ENCODE measurements around the gene MAP2.

The MAP2 gene

GRCh38 chr2:209638346-209638745, 214.5 kb downstream of the MAP2 start:
- peak; percentile 11 for DNase-seq (ENCODE audit: low spot score)
- no peak for FAIRE-seq

- DNase-seq (ENCODE audit: low spot score) (no peak), FAIRE-seq (no peak)
These were observed 216.5 kb downstream of the MAP2 start for GRCh38 chr2:209640358-209640757.

- DNase-seq (ENCODE audit: low spot score) (peak; percentile 9), FAIRE-seq (no peak)
These were observed 218.4 kb downstream of the MAP2 start for GRCh38 chr2:209642146-209642820.

- DNase-seq (ENCODE audit: low spot score) (no peak), FAIRE-seq (no peak)
These were observed 221.0 kb downstream of the MAP2 start for GRCh38 chr2:209644842-209645241.

GRCh38 chr2:209648714-209649113, 224.9 kb downstream of the MAP2 start:
- FAIRE-seq: no peak
- peak; percentile 47 for DNase-seq (ENCODE audit: low spot score)

GRCh38 chr2:209653134-209653533, 229.3 kb downstream of the MAP2 start:
- FAIRE-seq (no peak), DNase-seq (ENCODE audit: low spot score) (no peak)

- no peak for DNase-seq (ENCODE audit: low spot score)
These were observed 237.5 kb downstream of the MAP2 start for GRCh38 chr2:209661286-209661894.

GRCh38 chr2:209662021-209662420, 238.2 kb downstream of the MAP2 start:
- FAIRE-seq (no peak), DNase-seq (ENCODE audit: low spot score) (no peak)

More at GRCh38 chr2:209661286-209661894, 237.5 kb downstream of the MAP2 start:
- FAIRE-seq: no peak

- DNase-seq (ENCODE audit: low spot score): peak; percentile 34
These were observed 239.3 kb downstream of the MAP2 start for GRCh38 chr2:209663139-209663538.

GRCh38 chr2:209663656-209664055, 239.8 kb downstream of the MAP2 start:
- DNase-seq (ENCODE audit: low spot score): no peak
- no peak for FAIRE-seq

More at GRCh38 chr2:209663139-209663538, 239.3 kb downstream of the MAP2 start:
- FAIRE-seq: peak; percentile 13

- FAIRE-seq (no peak), DNase-seq (ENCODE audit: low spot score) (no peak)
These were observed 242.4 kb downstream of the MAP2 start for GRCh38 chr2:209666296-209666695.

- FAIRE-seq: no peak
- DNase-seq (ENCODE audit: low spot score): no peak
These were observed 247.3 kb downstream of the MAP2 start for GRCh38 chr2:209671020-209671680.

- FAIRE-seq (no peak), DNase-seq (ENCODE audit: low spot score) (no peak)
These were observed 250.0 kb downstream of the MAP2 start for GRCh38 chr2:209673811-209674210.

GRCh38 chr2:209680596-209680995, 256.7 kb downstream of the MAP2 start:
- DNase-seq (ENCODE audit: low spot score): no peak
- FAIRE-seq: no peak

GRCh38 chr2:209681201-209681735, 257.4 kb downstream of the MAP2 start:
- no peak for FAIRE-seq
- no peak for DNase-seq (ENCODE audit: low spot score)

GRCh38 chr2:209682646-209683045, 258.8 kb downstream of the MAP2 start:
- DNase-seq (ENCODE audit: low spot score) (no peak), FAIRE-seq (no peak)

GRCh38 chr2:209685340-209685739, 261.5 kb downstream of the MAP2 start:
- no peak for FAIRE-seq

GRCh38 chr2:209685963-209686362, 262.1 kb downstream of the MAP2 start:
- no peak for FAIRE-seq
- DNase-seq (ENCODE audit: low spot score): no peak

More at GRCh38 chr2:209685340-209685739, 261.5 kb downstream of the MAP2 start:
- DNase-seq (ENCODE audit: low spot score): no peak

GRCh38 chr2:209686448-209686847, 262.6 kb downstream of the MAP2 start:
- no peak for DNase-seq (ENCODE audit: low spot score)
- no peak for FAIRE-seq

- no peak for DNase-seq (ENCODE audit: low spot score)
- FAIRE-seq: no peak
These were observed 263.6 kb downstream of the MAP2 start for GRCh38 chr2:209687323-209687969.

- FAIRE-seq: no peak
These were observed 264.5 kb downstream of the MAP2 start for GRCh38 chr2:209688385-209688784.

More at GRCh38 chr2:209688385-209688784, 264.5 kb downstream of the MAP2 start:
- DNase-seq (ENCODE audit: low spot score): no peak
